ENCODE results near the gene DOCK6.

DOCK6 gene

DNA sequence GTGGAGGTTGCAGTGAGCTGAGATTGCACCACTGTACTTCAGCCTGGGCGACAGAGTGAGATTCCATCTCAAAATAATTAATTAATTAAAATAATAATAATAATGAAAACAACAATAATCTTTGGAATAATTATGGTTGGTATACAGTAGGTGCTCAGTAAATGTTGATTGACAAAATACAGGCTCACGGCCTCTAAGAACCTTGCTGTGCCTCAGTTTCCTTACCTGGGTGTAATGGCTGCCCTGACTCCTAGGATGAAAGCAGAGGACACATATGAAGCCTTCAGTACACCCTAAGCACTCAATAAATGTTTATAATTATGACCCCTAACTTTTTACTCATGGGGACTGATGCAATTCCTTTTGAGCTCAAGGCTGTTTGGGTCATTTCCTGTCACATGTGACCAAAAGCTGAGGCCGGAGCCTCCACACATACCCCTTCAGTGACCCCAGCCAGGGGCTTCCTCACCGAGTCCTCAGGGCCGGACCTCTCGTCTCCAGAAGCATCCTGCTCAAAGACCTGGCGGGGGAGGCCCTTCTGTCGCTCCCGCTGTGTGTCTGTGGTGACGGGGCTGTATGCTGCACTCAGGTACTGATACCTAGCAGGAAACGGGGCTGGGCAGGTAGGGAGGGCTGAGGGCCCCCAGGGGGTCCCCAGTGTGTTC is 10.5 kb downstream of the DOCK6 start:
- DNase-seq (ENCODE audit: extremely low spot score): no peak
- TF ChIP-seq FOXM1 (IDR thresholded peaks at IDR 0.05; ENCODE audit: borderline replicate concordance) (no peak), FOXA1 (IDR thresholded peaks at IDR 0.05) (no peak), ARNT (IDR thresholded peaks at IDR 0.05) (no peak), NFRKB (IDR thresholded peaks at IDR 0.05) (no peak), TARDBP (IDR thresholded peaks at IDR 0.05) (no peak), SP1 (IDR thresholded peaks at IDR 0.05) (no peak), LEF1 (IDR thresholded peaks at IDR 0.05; ENCODE audit: borderline replicate concordance) (no peak), SUZ12 (IDR thresholded peaks at IDR 0.05) (no peak), CTBP1 (IDR thresholded peaks at IDR 0.05; ENCODE audit: borderline replicate concordance) (no peak), BHLHE40 (IDR thresholded peaks at IDR 0.05; ENCODE audit: borderline replicate concordance) (no peak)
- TF ChIP-seq, protein P1, sequence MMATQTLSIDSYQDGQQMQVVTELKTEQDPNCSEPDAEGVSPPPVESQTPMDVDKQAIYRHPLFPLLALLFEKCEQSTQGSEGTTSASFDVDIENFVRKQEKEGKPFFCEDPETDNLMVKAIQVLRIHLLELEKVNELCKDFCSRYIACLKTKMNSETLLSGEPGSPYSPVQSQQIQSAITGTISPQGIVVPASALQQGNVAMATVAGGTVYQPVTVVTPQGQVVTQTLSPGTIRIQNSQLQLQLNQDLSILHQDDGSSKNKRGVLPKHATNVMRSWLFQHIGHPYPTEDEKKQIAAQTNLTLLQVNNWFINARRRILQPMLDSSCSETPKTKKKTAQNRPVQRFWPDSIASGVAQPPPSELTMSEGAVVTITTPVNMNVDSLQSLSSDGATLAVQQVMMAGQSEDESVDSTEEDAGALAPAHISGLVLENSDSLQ (IDR thresholded peaks at IDR 0.05): no peak
- POLR2A ChIA-PET: no interaction called here
- CTCF ChIA-PET: no interaction called here

DNA sequence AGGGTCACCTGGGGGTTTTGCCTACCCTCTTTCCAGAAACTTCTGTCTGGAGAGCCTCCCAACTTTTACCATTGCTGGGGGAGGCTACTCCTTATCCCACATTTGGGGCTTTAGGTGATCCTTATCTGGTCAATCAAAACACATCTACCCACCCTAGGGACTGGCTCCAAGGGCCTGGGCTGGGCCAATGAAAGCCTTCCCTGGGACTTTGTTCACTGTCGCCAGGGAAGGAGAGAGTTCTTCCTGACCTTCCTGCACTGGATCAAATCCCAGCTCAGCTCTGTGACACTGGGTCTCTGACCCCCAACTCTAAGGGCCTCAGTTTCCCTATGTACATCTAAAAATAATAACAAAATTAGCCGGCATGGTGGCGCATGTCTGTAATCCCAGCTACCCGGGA is 11.1 kb downstream of the DOCK6 start:
- POLR2A ChIA-PET: no interaction called here
- no peak for TF ChIP-seq FOXK2 (IDR thresholded peaks at IDR 0.05)
- TF ChIP-seq TARDBP (IDR thresholded peaks at IDR 0.05): no peak
- CTCF ChIA-PET: no interaction called here
- no peak for DNase-seq (ENCODE audit: extremely low spot score)

DNA sequence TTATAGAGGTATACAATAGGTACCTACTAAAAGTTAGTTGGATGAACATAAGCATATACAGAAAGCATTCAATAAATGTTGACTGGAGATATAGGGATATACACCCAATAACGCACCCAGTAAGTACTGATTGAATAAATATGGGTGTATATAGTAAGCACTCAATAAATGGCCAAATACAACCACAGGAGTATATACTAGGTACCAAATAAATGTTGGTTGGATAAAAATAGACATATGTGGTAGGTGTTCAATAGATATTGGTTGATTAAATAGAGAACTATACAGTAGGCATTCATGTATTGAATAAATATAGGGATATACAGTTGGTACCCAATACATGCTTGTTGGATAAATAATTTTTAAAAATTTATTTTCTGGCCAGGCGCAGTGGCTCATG is 13.5 kb downstream of the DOCK6 start:
- no peak for TF ChIP-seq FOXM1 (IDR thresholded peaks at IDR 0.05; ENCODE audit: borderline replicate concordance)
- TF ChIP-seq ELF4 (IDR thresholded peaks at IDR 0.05): no peak
- no peak for TF ChIP-seq ARNT (IDR thresholded peaks at IDR 0.05)
- TF ChIP-seq LEF1 (IDR thresholded peaks at IDR 0.05; ENCODE audit: borderline replicate concordance): no peak
- TF ChIP-seq SP1 (IDR thresholded peaks at IDR 0.05): no peak
- ChIA-PET POLR2A (no interaction called here), CTCF (no interaction called here)
- DNase-seq (ENCODE audit: extremely low spot score): no peak

DNA sequence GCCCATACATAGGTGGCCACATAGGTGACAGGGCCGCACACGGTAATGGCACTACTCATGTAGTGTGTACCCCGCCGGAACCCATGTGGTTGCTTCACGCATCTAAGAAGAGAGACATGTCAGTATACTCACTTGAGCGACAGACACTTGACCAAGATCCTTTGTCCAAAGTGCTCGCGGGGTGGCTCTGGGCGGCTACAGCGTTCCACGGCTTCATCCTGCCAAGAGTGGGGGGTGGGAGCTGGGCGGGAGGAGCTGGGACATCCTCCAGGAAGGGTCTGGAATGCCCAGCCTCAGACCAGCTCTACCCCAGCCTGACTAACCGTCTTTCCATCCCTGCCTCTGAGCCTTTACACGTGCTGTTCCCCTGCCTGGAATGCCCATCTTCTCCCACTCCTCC is 14.4 kb downstream of the DOCK6 start:
- CTCF ChIA-PET: no interaction called here
- TF ChIP-seq TARDBP (IDR thresholded peaks at IDR 0.05) (no peak), CTBP1 (IDR thresholded peaks at IDR 0.05; ENCODE audit: borderline replicate concordance) (no peak), HDGF (IDR thresholded peaks at IDR 0.05; ENCODE audit: borderline replicate concordance) (no peak), ELF4 (IDR thresholded peaks at IDR 0.05) (no peak), FOXM1 (IDR thresholded peaks at IDR 0.05; ENCODE audit: borderline replicate concordance) (no peak), LEF1 (IDR thresholded peaks at IDR 0.05; ENCODE audit: borderline replicate concordance) (no peak), ZNF384 (IDR thresholded peaks at IDR 0.05) (no peak), L3MBTL2 (conservative IDR thresholded peaks at IDR 0.05) (no peak)
- TF ChIP-seq, protein P1 (IDR thresholded peaks at IDR 0.05): no peak
- no peak for DNase-seq (ENCODE audit: extremely low spot score)
- POLR2A ChIA-PET: no interaction called here

DNA sequence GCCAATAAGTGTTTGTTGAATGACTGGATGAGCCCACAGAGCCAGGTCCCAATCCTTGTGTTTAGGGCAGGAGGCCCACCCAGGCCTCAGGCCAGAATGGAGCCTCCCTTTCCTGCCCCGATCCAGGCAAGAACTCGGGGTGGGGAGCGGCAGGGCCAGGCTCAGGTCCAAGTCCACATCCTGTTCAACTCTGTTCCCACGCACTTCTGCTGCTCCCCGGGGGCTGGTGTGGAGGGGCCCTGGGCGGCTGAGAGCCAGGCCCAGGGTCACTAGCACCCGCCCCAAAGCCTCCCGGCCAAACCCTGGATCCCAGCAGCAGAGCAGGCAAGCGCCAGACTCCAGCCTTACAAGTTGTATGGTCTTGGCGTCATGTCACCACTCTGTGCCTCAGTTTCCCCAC is 14.9 kb downstream of the DOCK6 start:
- ChIA-PET POLR2A (no interaction called here), CTCF (no interaction called here)
- TF ChIP-seq FOXK2 (IDR thresholded peaks at IDR 0.05) (no peak), L3MBTL2 (conservative IDR thresholded peaks at IDR 0.05) (no peak), ELF4 (IDR thresholded peaks at IDR 0.05) (no peak), BHLHE40 (IDR thresholded peaks at IDR 0.05; ENCODE audit: borderline replicate concordance) (no peak), CTBP1 (IDR thresholded peaks at IDR 0.05; ENCODE audit: borderline replicate concordance) (no peak), TARDBP (IDR thresholded peaks at IDR 0.05) (no peak), NFRKB (IDR thresholded peaks at IDR 0.05) (no peak), ARNT (IDR thresholded peaks at IDR 0.05) (no peak), ZNF384 (IDR thresholded peaks at IDR 0.05) (no peak), FOXM1 (IDR thresholded peaks at IDR 0.05; ENCODE audit: borderline replicate concordance) (no peak), HDGF (IDR thresholded peaks at IDR 0.05; ENCODE audit: borderline replicate concordance) (no peak), FOXA1 (IDR thresholded peaks at IDR 0.05) (no peak), SP1 (IDR thresholded peaks at IDR 0.05) (no peak), LEF1 (IDR thresholded peaks at IDR 0.05; ENCODE audit: borderline replicate concordance) (no peak), SUZ12 (IDR thresholded peaks at IDR 0.05) (no peak)
- TF ChIP-seq, protein P1 (IDR thresholded peaks at IDR 0.05): no peak
- DNase-seq (ENCODE audit: extremely low spot score): no peak

DNA sequence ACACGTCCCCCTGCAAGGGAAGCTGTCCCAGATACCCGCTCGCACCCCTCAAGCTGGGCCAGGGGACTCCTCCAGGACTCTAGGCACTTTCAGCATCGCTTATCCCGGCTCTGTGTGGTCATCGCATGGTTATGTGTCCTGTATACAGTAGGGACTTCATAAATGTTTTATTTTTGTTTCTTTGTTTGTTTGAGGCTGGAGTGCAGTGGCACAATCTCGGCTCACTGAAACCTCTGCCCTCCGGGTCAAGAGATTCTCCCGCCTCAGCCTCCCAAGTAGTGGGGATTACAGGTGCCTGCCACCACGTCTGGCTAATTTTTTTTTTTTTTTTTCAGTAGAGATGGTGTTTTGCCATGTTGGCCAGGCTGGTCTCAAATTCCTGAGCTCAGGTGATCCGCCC is 15.4 kb downstream of the DOCK6 start:
- ChIA-PET POLR2A (no interaction called here), CTCF (no interaction called here)
- no peak for DNase-seq (ENCODE audit: extremely low spot score)
- no peak for TF ChIP-seq FOXM1 (IDR thresholded peaks at IDR 0.05; ENCODE audit: borderline replicate concordance)
- no peak for TF ChIP-seq FOXA1 (IDR thresholded peaks at IDR 0.05)
- TF ChIP-seq ARNT (IDR thresholded peaks at IDR 0.05): no peak
- TF ChIP-seq LEF1 (IDR thresholded peaks at IDR 0.05; ENCODE audit: borderline replicate concordance): no peak
- no peak for TF ChIP-seq TARDBP (IDR thresholded peaks at IDR 0.05)
- no peak for TF ChIP-seq ELF4 (IDR thresholded peaks at IDR 0.05)
- TF ChIP-seq NFRKB (IDR thresholded peaks at IDR 0.05): no peak
- no peak for TF ChIP-seq L3MBTL2 (conservative IDR thresholded peaks at IDR 0.05)
- TF ChIP-seq, protein P1 (IDR thresholded peaks at IDR 0.05): no peak

Measured in HEK293T (cell line).